IMR-90 (cell line): Measurements from ENCODE around the gene UBASH3B. TPM values are rescaled to one million over a fixed set of nuclear protein-coding genes. Genes with fewer than 3 reads are reported as not detected.
A peak's percentile ranks its signal among the peaks of the same experiment; 100 is the strongest.

Source experiments
- ATAC-seq: fragments of 200-7000 bp; cut with Tn5 transposase; 2 replicates; pipeline ENCODE4 v1.9.1; 2020; ENCODE audit warnings: low read depth, mild to moderate bottlenecking, moderate library complexity
- BruUV-seq: library from RNA; stranded (reverse); fragments of 400-500 nt; replicated peaks from 2 replicates; lab custom pipeline; 2021; lab: Mats Ljungman, UMichigan
- CTCF ChIA-PET: fragments of 300-600 bp; formaldehyde crosslinking; extraction: SDS; loops from one replicate; lab custom pipeline; 2021; ENCODE audit warnings: antibody characterized with exemption; lab: Yijun Ruan, JAX
- POLR2A ChIA-PET: fragments of 300-600 bp; sonication (Branson Sonifier 250); formaldehyde crosslinking; loops from one replicate; lab custom pipeline; 2022; ENCODE audit warnings: antibody characterized with exemption; ENCODE audit not compliant: unreplicated experiment; lab: Charles Lee
- DNase-seq: peaks from one replicate; pipeline ENCODE4 v3.0.0; 2013
- H2AFZ ChIP-seq: replicated peaks from 2 replicates; pipeline ENCODE3; 2013; ENCODE audit warnings: low read length, mild to moderate bottlenecking; ENCODE audit not compliant: poor library complexity
- H2AK5ac ChIP-seq: 2 replicates; pipeline ENCODE4 v1.6.1; 2013; ENCODE audit warnings: low read depth, low read length, inconsistent platforms
- H2AK9ac ChIP-seq: replicated peaks from 2 replicates; pipeline ENCODE3; 2013; ENCODE audit warnings: mild to moderate bottlenecking, low read depth, low read length, moderate library complexity; ENCODE audit not compliant: poor library complexity
- H2BK120ac ChIP-seq: 2 replicates; pipeline ENCODE4 v1.6.1; 2013; ENCODE audit warnings: low read depth, low read length, inconsistent platforms
- H2BK15ac ChIP-seq: 3 replicates; pipeline ENCODE4 v1.6.1; 2013; ENCODE audit warnings: low read depth, low read length, inconsistent platforms
- H2BK20ac ChIP-seq: 2 replicates; pipeline ENCODE4 v1.6.1; 2013; ENCODE audit warnings: low read depth, mild to moderate bottlenecking, inconsistent platforms, low read length, moderate library complexity
- H2BK5ac ChIP-seq: 2 replicates; pipeline ENCODE4 v1.6.1; 2013; ENCODE audit warnings: mild to moderate bottlenecking, low read depth, low read length, inconsistent platforms; ENCODE audit not compliant: poor library complexity, severe bottlenecking
- H3K14ac ChIP-seq: replicated peaks from 2 replicates; pipeline ENCODE4 v1.6.1; 2013; ENCODE audit warnings: low read depth, low read length, inconsistent platforms
- H3K18ac ChIP-seq: 2 replicates; pipeline ENCODE4 v1.6.1; 2013; ENCODE audit warnings: low read depth, low read length, control low read depth
- H3K23ac ChIP-seq: 2 replicates; pipeline ENCODE4 v1.6.1; 2013; ENCODE audit warnings: low read depth, low read length, inconsistent platforms
- H3K27ac ChIP-seq: 2 replicates; pipeline ENCODE4 v1.5.1; 2013; ENCODE audit warnings: mild to moderate bottlenecking, control low read depth, low read length; ENCODE audit not compliant: insufficient read depth
- H3K27me3 ChIP-seq: 2 replicates; pipeline ENCODE4 v1.6.1; 2013; ENCODE audit warnings: low read length; ENCODE audit not compliant: control insufficient read depth, insufficient read depth
- H3K36me3 ChIP-seq: 2 replicates; pipeline ENCODE4 v1.6.1; 2013; ENCODE audit warnings: low read length, mixed read lengths; ENCODE audit not compliant: control insufficient read depth, insufficient read depth
- H3K4ac ChIP-seq: 2 replicates; pipeline ENCODE4 v1.6.1; 2013; ENCODE audit warnings: low read depth, low read length, inconsistent platforms
- H3K4me1 ChIP-seq: 2 replicates; pipeline ENCODE4 v1.6.1; 2013; ENCODE audit warnings: low read length, mixed read lengths; ENCODE audit not compliant: control insufficient read depth, insufficient read depth
- H3K4me2 ChIP-seq: 2 replicates; pipeline ENCODE4 v1.6.1; 2013; ENCODE audit warnings: low read depth, mild to moderate bottlenecking, control low read depth, low read length, moderate library complexity
- H3K4me3 ChIP-seq: 2 replicates; pipeline ENCODE4 v1.5.1; 2013; ENCODE audit warnings: low read depth, mild to moderate bottlenecking, control low read depth, low read length, moderate library complexity; ENCODE audit not compliant: insufficient read depth
- H3K56ac ChIP-seq: 2 replicates; pipeline ENCODE4 v1.6.1; 2013; ENCODE audit warnings: low read length, inconsistent platforms; ENCODE audit not compliant: insufficient read depth; ENCODE audit errors: extremely low read depth
- H3K79me1 ChIP-seq, 2 experiments: 2 replicates each; pipeline ENCODE4 v1.6.1; 2013; ENCODE audit warnings: low read length in 2 of 2, inconsistent platforms in 1 of 2, low read depth in 1 of 2
- H3K9ac ChIP-seq: 2 replicates; pipeline ENCODE4 v1.6.1; 2013; ENCODE audit warnings: low read depth, low read length, control low read depth
- H3K9me1 ChIP-seq: 2 replicates; pipeline ENCODE4 v1.6.1; 2013; ENCODE audit warnings: low read length, inconsistent platforms; ENCODE audit not compliant: insufficient read depth
- H3K9me3 ChIP-seq: 2 replicates; pipeline ENCODE4 v1.6.1; 2013; ENCODE audit warnings: low read length; ENCODE audit not compliant: control insufficient read depth, insufficient read depth
- H4K20me1 ChIP-seq: 2 replicates; pipeline ENCODE4 v1.6.1; 2013; ENCODE audit warnings: low read length, inconsistent platforms; ENCODE audit not compliant: insufficient read depth
- H4K5ac ChIP-seq: 2 replicates; pipeline ENCODE4 v1.6.1; 2013; ENCODE audit warnings: mild to moderate bottlenecking, low read depth, low read length, control low read depth
- H4K8ac ChIP-seq, 2 experiments: 2 replicates each; pipeline ENCODE4 v1.6.1; 2013; ENCODE audit warnings: low read depth in 2 of 2, low read length in 2 of 2, control low read depth in 1 of 2, inconsistent platforms in 1 of 2
- H4K91ac ChIP-seq: 2 replicates; pipeline ENCODE4 v1.6.1; 2013; ENCODE audit warnings: low read depth, low read length, inconsistent platforms; ENCODE audit not compliant: insufficient read depth
- CEBPB ChIP-seq: IDR thresholded peaks from 2 replicates; pipeline ENCODE4 v1.6.1; 2012; ENCODE audit warnings: low read depth, low read length, improper control_type of control experiment
- NFE2L2 ChIP-seq: fragments of 150-350 bp; IDR thresholded peaks from 2 replicates; pipeline ENCODE4 v1.6.1; 2016; ENCODE audit warnings: low read depth, mild to moderate bottlenecking, low read length
- WGBS, 2 experiments: methylation state at CpG; one replicate each; pipeline versions ENCODE4 v1.1.5 to v1.1.7; 2013; ENCODE audit warnings: missing lambda C conversion rate in 2 of 2; ENCODE audit not compliant: insufficient read length in 1 of 2; ENCODE audit errors: extremely low coverage in 2 of 2; 5-methylcytosine and 5-hydroxymethylcytosine counted together
- dilution Hi-C: fragments of 300-500 bp; cut with HindIII; formaldehyde crosslinking; loops from one replicate; pipeline ENCODE4 v1.14.3; 2018; ENCODE audit warnings: low sequenced_read_pairs; ENCODE audit not compliant: unreplicated experiment
- in situ Hi-C: fragments of 300-500 bp; cut with MboI; formaldehyde crosslinking; loops from 3 replicates; pipeline ENCODE4 v1.14.3; 2019; ENCODE audit warnings: low sequenced_read_pairs, inconsistent platforms, mixed read lengths
- intact Hi-C: fragments of 100-400 bp; cut with micrococcal nuclease; formaldehyde crosslinking; loops from 2 replicates; pipeline ENCODE4 v1.10.0; 2022
- polyA plus RNA-seq, 3 experiments: library from polyadenylated mRNA; depleted of rRNA; stranded (reverse); fragments of >200 nt; gene quantifications; 2 replicates each; pipeline ENCODE4 v1.2.3, GENCODE V29; 2012; ENCODE audit warnings: low replicate concordance in 1 of 3
- total RNA-seq: library from RNA; depleted of rRNA; stranded (reverse); fragments of >200 nt; gene quantifications from 2 replicates; pipeline ENCODE4 v1.2.3, GENCODE V29; 2012

Gene UBASH3B
- total and polyA plus RNA-seq, 2 of the 4 experiments (the other 2 are of a cell fraction), result 27.2 to 48.0 TPM

- no peak overlapping the region for H3K56ac ChIP-seq
These were observed 117.4 kb downstream of the UBASH3B start for GRCh38 chr11:122772945-122773344.

More at GRCh38 chr11:122772945-122773344, 117.4 kb downstream of the UBASH3B start:
- Histone ChIP-seq H2AFZ (no peak overlapping the region), H3K79me1 (peaks cover 38 to 57% of the 10 kb centered on the region in 2 experiments), H4K8ac (no peak overlapping the region), H3K18ac (no peak overlapping the region), H2BK5ac (no peak overlapping the region), H3K9ac (no peak overlapping the region), H4K20me1 (peaks cover 3% of the 10 kb centered on the region; the same call in 1 of the 2 replicates), H2BK20ac (no peak overlapping the region), H3K23ac (no peak overlapping the region), H2BK15ac (no peak overlapping the region), H3K36me3 (peaks cover 4% of the 10 kb centered on the region; the same call in 1 of the 2 replicates), H3K14ac (no peak overlapping the region), H3K9me3 (no peaks in the 10 kb centered on the region), H3K4me1 (peaks cover 4% of the 10 kb centered on the region; the same call in 1 of the 2 replicates), H2AK9ac (no peak overlapping the region), H3K4me2 (no peak overlapping the region), H2AK5ac (peak overlapping the region; percentile 32; the same call in 1 of the 2 replicates), H3K27ac (no peak overlapping the region), H3K9me1 (peaks cover 19% of the 10 kb centered on the region), H3K27me3 (no peaks in the 10 kb centered on the region), H3K4me3 (no peak overlapping the region), H4K91ac (no peak overlapping the region), H4K5ac (no peak overlapping the region), H2BK120ac (no peak overlapping the region), H3K4ac (peak overlapping the region; percentile 34; the same call in 1 of the 2 replicates)
- CTCF ChIA-PET, result no interaction called here
- intact Hi-C loops, result no loop called here
- WGBS, 2 experiments, result 67% methylated on average over 1 of the region's 7 CpGs; no CpG with 5 or more reads in 1 of the 2 experiments
- ATAC-seq (peak; percentile 54), DNase-seq (peak; percentile 69)
- TF ChIP-seq CEBPB, result no peak
- TF ChIP-seq NFE2L2, result peak; percentile 37; the same call in 1 of the 2 replicates
- dilution Hi-C loops, result no loop called here
- POLR2A ChIA-PET, result no interaction called here
- BruUV-seq, result no TSS peak
- in situ Hi-C loops, result no loop called here
